HCT116 (cell line): ENCODE measurements around the gene CDH4.

Source experiments
- CTCF ChIP-seq, 3 experiments: fragments of 200-600 bp in 1 of 3; sonication (generic) in 1 of 3; IDR thresholded peaks in 2 of 3; conservative IDR thresholded peaks in 1 of 3; 2 replicates each; pipeline ENCODE4 v1.5.1; 2012 to 2017; ENCODE audit warnings: low read depth in 2 of 3, low read length in 2 of 3, antibody characterized with exemption in 1 of 3, borderline replicate concordance in 1 of 3, control low read depth in 1 of 3, mild to moderate bottlenecking in 1 of 3, mixed read lengths in 1 of 3, mixed run types in 1 of 3, moderate library complexity in 1 of 3; ENCODE audit not compliant: insufficient read depth in 1 of 3
- EZH2phosphoT487 ChIP-seq: fragments of 200-600 bp; IDR thresholded peaks from 2 replicates; pipeline ENCODE4 v1.6.1; 2018; ENCODE audit warnings: antibody characterized with exemption, borderline replicate concordance
- POLR2A ChIP-seq: IDR thresholded peaks from 2 replicates; pipeline ENCODE4 v1.7.0; 2011; ENCODE audit warnings: borderline replicate concordance; ENCODE audit not compliant: insufficient read depth, insufficient read length; ENCODE audit errors: extremely low read depth
- POLR2AphosphoS5 ChIP-seq: IDR thresholded peaks from 2 replicates; pipeline ENCODE4 v1.6.1; 2011; ENCODE audit warnings: mild to moderate bottlenecking, low read depth, low read length, moderate library complexity
- YY1 ChIP-seq: IDR thresholded peaks from 2 replicates; pipeline ENCODE4 v1.6.1; 2011; ENCODE audit warnings: low read length, low read depth, moderate library complexity, mild to moderate bottlenecking; ENCODE audit not compliant: insufficient replicate concordance; ENCODE audit errors: extremely low read depth
- TF ChIP-seq, protein P1 (sequence below): IDR thresholded peaks from 2 replicates; pipeline ENCODE4 v1.6.1; 2011; ENCODE audit warnings: mild to moderate bottlenecking, low read length, moderate library complexity; ENCODE audit not compliant: insufficient replicate concordance; ENCODE audit errors: extremely low read depth
- TF ChIP-seq, protein P2 (sequence below): IDR thresholded peaks from 2 replicates; pipeline ENCODE4 v1.6.1; 2012; ENCODE audit warnings: low read depth

DNA sequence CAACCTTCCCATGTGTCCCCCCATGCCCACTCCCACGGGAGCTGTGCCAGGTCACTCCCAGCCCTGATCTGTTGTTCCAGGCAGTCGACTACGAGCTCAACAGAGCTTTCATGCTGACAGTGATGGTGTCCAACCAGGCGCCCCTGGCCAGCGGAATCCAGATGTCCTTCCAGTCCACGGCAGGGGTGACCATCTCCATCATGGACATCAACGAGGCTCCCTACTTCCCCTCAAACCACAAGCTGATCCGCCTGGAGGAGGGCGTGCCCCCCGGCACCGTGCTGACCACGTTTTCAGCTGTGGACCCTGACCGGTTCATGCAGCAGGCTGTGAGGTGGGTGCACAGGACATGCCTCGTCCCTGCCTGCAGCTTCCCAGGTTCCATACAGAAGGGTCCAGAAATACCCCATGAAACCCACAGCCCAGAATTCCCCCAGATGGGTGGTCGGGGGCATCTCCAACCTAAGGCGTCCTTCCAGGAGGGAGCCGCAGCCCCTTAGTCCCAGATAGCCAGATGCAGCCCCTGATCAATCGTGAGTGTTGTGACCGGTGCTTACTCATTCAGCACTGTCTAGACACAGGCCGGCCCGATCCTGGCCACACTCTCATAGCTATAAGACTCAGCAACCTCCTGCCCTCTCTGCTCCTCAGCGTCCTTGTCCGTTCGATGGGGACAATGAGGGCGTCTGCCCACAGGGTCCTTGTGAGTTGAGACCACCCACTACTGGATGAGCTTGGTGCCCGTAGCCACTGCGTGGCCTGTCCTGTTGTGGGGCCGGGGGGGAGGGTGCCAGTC, 671.5 kb downstream of the CDH4 start:
- TF ChIP-seq, protein P1, sequence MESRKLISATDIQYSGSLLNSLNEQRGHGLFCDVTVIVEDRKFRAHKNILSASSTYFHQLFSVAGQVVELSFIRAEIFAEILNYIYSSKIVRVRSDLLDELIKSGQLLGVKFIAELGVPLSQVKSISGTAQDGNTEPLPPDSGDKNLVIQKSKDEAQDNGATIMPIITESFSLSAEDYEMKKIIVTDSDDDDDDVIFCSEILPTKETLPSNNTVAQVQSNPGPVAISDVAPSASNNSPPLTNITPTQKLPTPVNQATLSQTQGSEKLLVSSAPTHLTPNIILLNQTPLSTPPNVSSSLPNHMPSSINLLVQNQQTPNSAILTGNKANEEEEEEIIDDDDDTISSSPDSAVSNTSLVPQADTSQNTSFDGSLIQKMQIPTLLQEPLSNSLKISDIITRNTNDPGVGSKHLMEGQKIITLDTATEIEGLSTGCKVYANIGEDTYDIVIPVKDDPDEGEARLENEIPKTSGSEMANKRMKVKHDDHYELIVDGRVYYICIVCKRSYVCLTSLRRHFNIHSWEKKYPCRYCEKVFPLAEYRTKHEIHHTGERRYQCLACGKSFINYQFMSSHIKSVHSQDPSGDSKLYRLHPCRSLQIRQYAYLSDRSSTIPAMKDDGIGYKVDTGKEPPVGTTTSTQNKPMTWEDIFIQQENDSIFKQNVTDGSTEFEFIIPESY: no peak
- TF ChIP-seq CTCF (IDR thresholded peaks at IDR 0.05 in 2 of 3, conservative IDR thresholded peaks at IDR 0.05 in 1 of 3; ENCODE audit: borderline replicate concordance in 1 of 3, insufficient read depth in 1 of 3, low read depth in 2 of 3, low read length in 2 of 3) (no peak), YY1 (no peak), POLR2AphosphoS5 (no peak), POLR2A (no peak), EZH2phosphoT487 (no peak)
- TF ChIP-seq, protein P2, sequence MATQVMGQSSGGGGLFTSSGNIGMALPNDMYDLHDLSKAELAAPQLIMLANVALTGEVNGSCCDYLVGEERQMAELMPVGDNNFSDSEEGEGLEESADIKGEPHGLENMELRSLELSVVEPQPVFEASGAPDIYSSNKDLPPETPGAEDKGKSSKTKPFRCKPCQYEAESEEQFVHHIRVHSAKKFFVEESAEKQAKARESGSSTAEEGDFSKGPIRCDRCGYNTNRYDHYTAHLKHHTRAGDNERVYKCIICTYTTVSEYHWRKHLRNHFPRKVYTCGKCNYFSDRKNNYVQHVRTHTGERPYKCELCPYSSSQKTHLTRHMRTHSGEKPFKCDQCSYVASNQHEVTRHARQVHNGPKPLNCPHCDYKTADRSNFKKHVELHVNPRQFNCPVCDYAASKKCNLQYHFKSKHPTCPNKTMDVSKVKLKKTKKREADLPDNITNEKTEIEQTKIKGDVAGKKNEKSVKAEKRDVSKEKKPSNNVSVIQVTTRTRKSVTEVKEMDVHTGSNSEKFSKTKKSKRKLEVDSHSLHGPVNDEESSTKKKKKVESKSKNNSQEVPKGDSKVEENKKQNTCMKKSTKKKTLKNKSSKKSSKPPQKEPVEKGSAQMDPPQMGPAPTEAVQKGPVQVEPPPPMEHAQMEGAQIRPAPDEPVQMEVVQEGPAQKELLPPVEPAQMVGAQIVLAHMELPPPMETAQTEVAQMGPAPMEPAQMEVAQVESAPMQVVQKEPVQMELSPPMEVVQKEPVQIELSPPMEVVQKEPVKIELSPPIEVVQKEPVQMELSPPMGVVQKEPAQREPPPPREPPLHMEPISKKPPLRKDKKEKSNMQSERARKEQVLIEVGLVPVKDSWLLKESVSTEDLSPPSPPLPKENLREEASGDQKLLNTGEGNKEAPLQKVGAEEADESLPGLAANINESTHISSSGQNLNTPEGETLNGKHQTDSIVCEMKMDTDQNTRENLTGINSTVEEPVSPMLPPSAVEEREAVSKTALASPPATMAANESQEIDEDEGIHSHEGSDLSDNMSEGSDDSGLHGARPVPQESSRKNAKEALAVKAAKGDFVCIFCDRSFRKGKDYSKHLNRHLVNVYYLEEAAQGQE: no peak
